IPS DF 19.7 (cell line): ENCODE results near the gene ANG.
"Not testable (repeated sequence)": the region's sequence is repeated elsewhere in the genome, so short reads cannot be mapped to it uniquely, and the experiment has no call there.

ENCODE experiments used
- DNase-seq: peaks from one replicate; pipeline ENCODE4 v3.0.0-alpha.2; 2013; ENCODE audit warnings: low read depth, low spot score

ANG gene

DNA sequence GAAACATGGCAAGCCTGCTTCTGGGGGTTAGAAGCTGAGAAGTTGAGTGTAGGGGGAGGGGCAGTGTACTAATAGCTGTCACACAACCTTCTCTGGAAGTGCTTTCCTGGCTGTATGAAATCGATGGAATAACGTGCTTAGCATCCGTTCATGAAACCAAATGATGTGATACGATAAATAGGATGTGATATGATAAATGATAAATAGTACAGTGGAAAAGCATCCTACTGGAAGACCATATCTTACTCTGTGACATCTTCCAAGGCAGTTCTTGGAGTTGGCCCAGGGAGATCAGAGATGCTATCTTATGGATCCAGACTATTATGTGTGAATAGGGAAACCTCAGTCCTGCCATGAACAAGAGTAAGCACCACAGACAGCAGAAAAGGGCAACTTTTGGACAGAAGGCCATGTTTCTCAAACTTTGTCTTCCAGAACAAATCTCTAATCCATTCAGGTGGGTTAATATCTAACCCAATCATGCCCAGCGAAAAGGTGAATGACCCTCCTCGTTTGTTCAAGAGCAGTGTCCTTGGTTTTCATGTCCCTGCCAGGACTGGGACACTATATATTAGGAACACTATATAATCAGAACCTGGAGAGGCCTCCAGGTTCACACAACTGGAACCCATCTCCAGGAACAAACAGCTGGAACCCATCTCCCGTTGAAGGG lies at the start of gene ANG:
Gene ANG (plus strand): TSS at position 598 of the 673 bp plus-strand sequence. CDS start 4,801 bp downstream, outside the sequence.
- DNase-seq = no peak

DNA sequence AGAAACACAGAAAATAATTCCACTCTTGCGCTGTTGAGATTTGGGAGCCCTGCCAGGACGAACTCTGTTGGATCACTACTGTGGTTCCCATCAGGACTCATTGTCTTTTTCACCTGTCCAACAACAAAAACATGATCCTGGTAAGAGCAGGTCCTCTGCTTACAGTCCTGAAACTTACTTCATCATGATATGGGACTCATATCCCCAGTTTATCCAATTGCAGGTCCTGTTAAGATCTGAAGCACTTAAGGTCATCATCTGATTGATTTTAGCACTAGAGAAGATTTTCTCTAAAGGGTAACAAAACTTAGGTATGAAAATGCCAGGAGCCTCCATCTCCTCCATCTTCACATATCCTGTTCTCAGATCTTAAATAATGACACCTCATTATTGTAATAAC lies 47.0 kb upstream of the ANG start, which contains the start of gene OR6S1:
Gene OR6S1 (minus strand): TSS at position 101 of the 400 bp plus-strand sequence. CDS start 0 bp downstream, at position 101.
- no peak for DNase-seq

DNA sequence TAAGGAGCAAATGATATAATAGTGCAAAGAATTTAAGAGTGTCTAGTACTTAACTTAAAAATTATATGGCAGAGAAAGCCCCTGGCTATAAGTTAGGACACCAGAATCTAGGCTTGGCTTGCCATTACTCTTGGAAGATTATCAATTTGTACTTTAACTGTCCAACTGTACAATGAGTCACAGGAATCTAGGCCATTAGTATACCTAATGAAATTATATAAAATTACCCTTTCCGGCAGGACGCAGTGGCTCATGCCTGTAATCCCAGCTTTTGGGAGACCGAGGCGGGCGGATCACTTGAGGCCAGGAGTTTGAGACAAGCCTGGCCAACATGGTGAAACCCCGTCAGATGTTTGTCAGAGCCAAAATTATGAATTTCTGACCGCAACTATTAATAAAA lies 46.4 kb upstream of the ANG start:
- DNase-seq = no peak

DNA sequence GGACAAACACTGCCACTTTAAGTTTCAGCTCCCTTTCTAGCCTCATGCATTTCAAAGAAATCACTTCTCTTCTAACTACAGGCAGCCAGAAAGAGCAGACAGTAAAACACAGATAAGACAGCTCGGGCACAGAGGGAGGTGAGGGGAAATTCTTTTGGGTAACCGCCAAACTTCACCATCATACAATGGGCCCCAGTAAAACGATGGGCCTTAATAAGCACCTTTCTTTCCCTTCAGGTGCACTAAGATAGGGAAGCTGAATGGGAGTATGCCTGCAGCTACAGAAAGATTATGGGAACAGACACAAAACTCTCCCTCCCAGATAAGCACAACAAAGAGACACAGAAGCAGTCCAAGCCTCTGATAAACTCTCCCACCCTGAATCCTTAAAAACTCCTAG lies 45.8 kb upstream of the ANG start:
- DNase-seq = not testable (repeated sequence)

DNA sequence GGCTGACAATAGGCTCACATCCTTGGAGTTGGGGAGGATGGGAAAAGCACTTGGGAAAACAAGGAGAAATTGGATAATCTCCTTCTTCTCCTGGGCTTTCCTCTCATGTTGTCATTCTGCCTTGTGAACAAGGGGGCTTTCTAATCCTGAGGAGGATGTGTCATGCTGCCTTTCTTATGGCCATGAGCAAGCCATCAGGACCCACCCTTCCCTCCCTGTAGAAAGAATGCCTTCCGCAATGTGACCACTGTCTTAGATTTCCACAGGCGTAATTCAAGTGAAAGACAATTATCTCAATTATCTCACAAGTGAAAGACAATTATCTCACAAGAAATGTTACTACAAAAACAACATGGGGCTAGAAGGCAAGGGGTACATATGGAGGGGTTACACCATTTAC lies 44.0 kb upstream of the ANG start:
- DNase-seq = no peak

DNA sequence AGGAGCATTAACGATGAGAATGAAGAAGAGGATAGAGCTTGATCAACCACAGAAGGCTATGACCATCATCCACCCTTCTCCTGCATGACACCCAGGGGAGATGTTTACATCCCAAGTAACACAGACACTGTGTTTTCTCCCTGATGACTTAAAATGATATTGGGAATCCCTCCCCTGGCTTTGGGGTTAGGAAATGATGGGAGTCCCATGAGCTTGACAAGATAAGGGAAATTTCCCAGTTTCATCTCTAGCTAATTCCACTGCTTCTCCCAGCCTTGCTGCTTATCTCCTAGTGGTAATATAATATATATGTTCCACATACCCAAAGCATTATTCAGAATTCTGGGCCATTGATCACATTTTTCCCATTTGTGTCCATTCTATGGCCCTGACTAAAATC lies 43.1 kb upstream of the ANG start:
- no peak for DNase-seq

DNA sequence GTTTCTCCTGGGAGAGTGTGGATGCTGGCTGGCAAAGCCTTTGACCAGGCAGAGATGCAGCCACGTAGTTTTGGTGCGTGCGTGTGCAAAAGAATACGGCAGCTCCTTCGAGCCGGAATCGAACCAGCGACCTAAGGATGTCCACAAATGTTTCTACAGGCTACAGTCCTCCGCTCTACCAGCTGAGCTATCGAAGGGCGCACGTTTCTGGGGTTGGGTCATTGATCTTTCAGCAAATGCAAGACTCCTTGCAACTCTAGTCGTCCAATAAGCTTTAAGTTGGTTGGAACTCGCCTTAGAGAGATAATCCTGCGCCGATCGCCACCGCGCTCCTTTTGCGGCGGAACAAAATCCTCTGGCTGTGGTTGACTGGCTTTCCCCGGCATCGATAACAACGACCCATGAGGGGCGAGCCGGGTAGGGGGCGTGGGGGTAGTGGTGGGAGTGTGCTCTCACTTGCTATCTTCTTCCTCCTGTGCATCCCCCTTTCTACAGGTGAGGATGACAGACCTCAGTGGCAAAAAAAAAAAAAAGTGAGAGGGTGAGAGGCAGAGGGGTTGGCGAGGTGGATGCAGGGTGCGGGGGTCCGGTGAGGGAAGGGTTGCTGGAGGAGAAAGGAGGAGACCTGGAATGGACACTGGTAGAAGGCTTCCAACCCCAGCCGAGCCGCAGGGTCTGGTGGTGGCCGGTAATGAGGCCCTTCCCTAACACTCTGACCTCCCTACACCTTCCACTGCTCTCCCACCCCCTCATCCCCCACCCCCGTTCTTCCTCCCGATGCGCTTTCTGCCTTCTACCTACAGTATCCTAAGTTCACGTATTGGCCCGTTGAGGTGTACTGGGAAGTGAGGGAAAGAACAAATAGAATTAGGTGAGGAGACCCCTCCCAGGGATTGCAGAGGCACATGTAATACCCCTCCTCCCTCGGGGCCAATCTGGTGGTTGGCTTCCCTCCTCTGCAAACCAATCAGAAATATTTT lies 35.3 kb upstream of the ANG start:
- no peak for DNase-seq

DNA sequence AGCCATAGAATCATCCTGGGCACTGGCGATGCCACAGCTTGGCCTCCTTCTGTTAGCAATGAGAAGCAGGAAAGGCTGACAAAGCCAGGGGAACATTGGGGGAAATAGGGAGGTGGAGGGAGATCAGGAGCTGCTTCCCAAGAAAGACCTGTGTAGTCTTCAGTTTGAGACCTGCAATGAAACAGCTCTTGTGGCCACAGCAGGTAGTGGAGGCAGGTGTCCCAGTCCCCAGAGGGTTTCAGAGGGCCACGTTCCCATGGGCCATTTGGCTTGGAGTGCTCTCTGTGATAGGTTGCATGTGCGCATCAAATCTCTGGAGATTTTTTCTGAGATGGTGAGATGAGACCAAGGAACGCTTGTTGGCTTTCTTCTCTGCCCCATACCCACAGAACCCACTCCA lies 32.7 kb upstream of the ANG start:
- DNase-seq = no peak

DNA sequence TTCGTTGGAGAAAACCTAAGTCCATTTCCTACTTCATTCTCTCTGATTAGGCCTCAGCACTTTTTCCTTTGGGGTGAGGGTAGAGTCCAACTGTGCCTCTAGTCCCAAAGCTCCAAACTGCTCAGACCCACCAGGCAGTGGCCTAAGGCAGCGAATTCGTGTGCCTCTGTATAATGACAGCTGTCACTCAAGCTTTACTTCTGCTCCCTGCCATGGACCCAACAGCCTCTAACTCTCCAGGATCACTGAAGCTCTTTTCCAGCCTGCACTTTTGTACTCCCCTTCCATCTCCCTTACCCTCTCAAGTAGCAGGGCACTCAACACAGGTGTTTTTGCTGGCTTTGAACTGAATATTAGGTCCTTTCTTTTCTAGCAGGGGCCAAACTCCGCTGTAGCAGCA lies 32.3 kb upstream of the ANG start:
- DNase-seq = no peak

DNA sequence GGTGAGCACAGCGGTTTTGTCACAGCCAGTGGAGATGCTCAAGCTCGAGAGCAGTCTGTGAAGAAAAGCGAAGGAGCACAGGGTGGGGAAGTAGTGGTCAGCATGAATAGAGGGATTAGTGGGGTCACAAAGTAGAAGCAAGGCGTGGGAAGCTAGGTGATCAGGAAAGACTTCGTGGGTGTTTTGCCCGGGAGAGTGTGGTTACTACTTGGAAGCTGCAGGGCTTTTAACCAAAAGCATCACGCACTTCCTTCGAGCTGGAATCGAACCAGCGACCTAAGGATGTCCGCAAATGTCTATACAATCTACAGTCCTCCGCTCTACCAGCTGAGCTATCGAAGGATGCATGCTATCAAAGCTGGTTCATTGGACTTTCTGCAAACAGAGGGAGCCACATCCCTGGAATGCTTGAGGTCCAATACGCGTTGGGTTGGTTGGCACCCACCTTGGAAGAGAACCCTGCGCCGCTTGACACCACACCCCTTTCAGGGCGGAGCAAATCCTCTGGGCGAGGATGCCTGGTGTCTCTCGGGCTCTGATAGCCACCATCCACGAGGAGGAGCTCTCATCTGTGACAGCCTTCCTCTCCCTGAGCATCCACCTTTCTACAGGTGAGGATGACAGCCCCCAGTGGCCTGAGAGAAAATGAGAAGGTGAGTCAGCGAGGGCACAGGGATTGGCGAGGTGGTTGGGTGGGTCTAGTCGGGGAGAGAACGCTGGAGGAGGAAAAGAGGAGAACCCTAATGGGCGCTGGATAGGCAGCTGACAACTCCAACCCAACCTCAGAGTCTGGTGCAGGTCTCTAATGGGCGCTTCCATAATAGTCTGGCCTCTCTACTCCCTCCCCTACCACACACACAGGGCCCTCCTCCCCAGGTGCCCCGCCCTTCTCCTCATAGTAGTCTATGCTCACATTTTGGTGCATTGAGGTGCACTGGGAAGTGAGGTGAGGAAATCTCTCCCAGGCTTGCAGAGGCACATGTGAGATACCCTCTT lies 31.1 kb upstream of the ANG start:
- DNase-seq = peak; percentile 92

DNA sequence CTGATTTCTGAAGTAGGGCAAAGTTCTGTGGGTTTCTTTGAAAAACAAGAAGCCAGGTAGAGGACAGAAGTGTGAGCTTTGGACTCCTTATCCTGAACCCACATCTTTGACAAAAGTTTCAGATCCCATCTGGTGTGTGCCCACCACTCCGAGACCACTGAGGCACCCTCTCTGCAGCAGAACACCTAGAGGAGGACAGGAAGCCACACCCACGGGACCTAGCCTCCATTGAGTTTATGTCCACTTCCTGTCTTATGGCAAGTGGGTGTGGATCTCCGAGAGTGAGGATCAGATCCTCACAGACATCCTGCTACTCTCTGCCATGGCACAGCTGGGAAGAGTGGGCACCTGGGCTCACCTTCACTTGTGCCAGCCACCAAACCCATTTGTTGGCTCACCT lies 30.3 kb upstream of the ANG start:
- DNase-seq = no peak

DNA sequence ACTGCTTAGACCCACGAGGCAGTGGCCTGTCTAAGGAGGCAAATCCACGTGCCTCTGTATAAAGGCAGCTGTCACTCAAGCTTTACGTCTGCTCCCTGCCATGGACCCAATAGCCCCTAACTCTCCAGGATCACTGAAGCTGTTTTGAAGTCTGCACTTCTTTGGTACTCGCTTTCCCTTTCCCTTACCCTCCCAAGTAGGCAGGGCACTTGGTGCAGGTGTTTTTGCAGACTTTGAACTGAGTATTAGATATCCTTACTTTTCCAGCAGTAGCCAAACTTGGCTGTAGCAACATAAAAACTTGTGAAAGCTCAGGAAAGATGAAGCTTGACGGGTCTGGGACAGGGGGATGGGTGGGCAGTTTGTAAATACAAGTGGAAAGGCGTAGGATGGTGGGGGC lies 29.2 kb upstream of the ANG start:
- no peak for DNase-seq

DNA sequence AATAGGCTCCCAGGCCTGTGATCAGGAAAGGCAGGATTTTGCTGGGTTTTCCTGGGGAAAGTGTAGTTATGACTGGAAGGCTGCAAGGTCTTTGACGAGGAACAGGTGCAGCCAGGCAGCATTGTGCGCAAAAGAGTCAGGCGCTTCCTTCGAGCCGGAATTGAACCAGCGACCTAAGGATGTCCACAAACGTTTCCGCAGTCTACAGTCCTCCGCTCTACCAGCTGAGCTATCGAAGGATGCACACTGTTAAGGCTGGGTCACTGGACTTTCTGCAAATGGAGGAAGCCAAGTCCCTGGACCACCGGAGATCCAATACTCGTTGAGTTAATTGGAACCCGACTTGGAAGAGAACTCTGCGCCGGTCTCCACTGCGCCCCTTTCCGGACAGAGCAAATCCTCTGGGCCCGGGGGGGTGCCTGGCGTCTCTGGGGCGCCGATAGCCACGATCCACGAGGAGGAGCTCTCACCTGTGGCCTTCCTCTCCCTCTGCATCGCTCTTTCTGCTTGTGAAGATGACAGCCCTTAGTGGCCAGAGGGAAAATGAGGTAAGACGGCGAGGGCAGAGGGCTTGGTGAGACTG lies 28.7 kb upstream of the ANG start:
- no peak for DNase-seq

DNA sequence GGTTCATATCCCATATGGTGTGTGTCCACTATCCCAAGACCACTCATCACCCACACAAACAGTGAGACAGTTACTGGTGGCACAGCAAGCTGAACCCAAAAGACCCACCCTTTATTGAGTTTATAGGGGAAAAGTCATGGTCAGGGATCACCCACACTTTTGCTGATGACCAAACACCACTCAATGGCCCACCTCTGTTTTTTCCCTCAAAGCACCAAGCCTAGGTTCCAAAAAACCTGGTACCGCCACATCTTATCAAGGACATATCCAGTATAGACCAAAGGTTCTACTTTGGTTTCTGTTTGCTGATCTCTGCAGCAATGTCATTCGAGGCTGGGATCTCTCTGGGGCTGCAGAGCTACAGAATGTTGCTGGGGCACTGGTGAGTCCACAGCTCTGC lies 27.4 kb upstream of the ANG start:
- DNase-seq = no peak

DNA sequence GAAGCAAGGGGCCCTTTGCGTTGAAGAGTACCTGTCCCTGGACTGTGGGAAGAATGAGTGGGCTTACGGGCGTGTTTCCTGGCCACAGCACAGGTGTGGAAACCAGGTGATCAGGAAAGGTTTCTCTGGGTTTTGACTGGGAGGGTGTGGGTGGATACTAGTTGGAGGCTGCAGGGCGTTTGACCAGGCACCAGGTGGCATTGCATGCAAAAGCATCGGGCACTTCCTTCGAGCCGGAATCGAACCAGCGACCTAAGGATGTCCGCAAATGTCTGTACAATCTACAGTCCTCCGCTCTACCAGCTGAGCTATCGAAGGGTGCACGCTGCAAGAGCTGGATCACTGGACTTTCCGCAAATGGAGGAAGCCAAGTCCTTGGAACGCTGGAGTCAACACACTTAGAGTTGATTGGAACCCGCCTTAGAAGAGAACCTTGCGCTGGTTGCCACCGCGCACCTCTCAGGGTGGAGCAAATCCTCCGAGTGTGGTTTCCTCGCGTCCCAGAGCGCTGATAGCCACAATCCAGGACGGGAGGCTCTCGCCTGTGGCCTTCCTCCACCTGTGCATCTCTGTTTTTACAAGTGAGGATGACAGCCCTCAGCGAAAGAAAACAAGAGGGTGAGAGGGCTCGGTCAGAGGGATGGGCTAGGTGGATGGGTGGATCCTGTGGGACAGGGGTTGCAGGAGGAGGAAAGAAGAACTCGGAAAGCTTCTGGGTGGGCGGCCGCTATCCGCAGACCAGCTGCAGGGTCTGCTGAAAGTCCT lies 25.4 kb upstream of the ANG start:
- no peak for DNase-seq

DNA sequence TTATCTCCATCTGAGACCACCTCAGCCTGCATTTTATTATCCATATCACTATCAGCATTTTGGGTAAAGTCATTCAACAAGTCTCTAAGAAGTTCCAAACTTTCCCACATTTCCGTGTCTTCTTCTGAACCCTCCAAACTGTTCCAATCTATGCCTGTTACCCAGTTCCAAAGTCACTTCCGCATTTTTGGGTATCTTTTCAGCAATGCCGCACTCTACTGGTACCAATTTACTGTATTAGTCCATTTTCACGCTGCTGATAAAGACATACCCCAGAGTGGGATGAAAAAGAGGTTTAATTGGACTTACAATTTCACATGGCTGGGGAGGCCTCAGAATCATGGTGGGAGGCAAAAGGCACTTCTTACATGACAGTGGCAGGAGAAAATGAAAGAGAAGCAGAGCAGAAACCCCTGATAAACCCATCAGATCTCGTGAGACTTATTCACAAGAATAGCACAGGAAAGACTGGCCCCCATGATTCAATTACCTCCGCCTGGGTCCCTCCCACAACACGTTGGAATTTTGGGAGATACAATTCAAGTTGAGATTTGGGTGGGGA lies 22.1 kb upstream of the ANG start:
- DNase-seq = not testable (repeated sequence)

DNA sequence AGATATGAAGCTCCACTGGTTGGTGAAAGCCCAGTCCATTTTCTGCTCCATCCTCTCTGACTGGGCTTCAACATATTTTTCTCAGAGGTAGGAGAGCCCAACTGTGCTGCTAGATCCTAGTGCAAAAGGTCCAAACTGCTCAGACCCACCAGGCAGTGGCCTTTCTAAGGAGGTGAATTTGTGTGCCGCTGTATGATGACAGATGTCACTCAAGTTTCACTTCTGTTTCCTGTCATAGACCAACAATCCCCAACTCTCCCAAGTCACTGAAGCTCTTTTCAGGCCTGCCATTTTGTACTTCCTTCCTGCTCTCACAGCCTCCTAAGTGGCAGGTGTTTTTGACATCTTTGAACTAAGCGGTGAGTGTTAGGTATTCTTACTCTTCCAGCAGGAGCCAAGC lies 20.6 kb upstream of the ANG start:
- no peak for DNase-seq

DNA sequence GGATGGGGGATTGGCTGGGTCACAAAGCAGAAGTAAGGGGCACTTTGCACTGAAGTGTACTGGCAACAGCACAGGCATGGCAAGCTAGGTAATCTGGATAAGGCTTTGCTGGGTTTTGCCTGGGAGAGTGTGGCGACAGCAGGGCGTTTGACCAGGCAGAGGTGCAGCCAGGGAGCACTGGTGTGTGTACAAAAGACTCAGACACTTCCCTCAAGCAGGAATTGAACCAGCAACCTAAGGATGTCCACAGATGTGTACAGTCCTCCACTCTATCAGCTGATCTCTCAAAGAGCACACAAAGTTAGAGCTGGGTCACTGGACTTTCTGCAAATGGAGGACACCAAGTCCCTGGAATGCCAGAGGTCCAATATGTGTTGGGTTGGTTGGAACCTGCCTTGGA lies 19.6 kb upstream of the ANG start:
- no peak for DNase-seq

DNA sequence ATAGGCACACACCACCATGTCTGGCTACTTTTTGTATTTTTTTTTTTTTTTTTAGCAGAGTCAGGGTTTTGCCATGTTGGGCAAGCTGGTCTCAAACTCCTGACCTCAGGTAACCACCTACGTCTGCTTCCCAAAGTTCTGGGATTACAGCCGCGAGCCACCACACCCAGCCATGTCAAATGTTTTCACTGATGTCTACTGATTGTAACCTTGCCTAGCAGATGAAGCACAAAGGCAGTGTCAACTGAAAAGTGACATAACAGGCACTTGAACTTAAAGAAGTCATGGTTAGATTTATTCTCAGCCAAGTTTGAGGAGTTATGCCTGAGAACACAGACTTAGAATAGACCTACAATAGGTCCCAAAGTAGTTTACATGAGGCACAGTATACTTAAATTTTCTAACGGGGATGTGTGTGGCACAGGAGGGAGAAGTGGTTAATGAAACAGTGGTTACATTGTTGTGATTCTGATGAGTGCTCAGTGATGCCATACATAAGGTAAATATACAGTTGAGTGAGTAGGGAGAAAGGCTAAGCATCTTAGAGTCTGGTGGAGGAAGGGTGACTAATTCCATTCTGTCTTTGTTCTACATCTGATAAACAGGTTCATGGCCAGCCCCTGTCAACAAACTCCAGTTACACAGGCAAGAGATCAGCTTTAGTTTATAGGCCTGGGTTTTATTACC lies 16.8 kb upstream of the ANG start:
- DNase-seq = no peak

DNA sequence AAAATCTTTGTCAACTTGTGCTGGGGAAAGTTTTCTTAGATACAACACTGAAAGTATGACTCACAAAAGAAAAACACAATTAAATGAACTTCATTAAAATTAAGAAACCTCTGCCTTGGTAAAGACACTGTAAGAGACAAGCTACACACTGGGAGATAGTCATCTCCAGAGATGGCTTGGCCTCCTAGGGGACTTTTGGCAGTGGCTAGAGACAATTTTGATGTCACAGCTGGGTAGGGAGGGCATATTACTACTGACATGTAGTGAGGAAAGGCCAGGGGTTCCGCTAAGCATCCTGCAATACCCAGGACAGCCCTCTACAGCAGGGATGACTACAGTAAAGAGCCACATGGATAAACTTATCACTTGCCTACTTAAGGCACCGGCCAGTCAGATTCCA lies 12.9 kb upstream of the ANG start:
- DNase-seq = no peak
